ENCODE measurements around the gene FAM181A. TPM values are rescaled to one million over a fixed set of nuclear protein-coding genes. Genes with fewer than 3 reads are reported as not detected.

The FAM181A gene
- total RNA-seq, 1 donor from 2014 or later, result not detected

- TF ChIP-seq EZH2 (IDR thresholded peaks at IDR 0.05; ENCODE audit: insufficient read depth, low read length), result no peak
- TF ChIP-seq CTCF (IDR thresholded peaks at IDR 0.05; ENCODE audit: insufficient read depth, low read depth, low read length), result no peak
- Histone ChIP-seq H2AFZ (ENCODE audit: low read depth, low read length) (no peak overlapping the region), H3K4me3 (ENCODE audit: insufficient read depth, low read depth, low read length) (no peak overlapping the region), H3K9ac (ENCODE audit: low read length) (no peak overlapping the region), H3K36me3 (ENCODE audit: insufficient read depth, low read length) (no peaks in the 10 kb centered on the region), H3K27me3 (ENCODE audit: insufficient read depth, low read length) (no peaks in the 10 kb centered on the region), H4K20me1 (ENCODE audit: insufficient read depth, low read length) (no peaks in the 10 kb centered on the region), H3K4me2 (ENCODE audit: low read length) (peak overlapping the region; percentile 42), H3K9me3 (ENCODE audit: insufficient read depth, low read depth, low read length) (no peaks in the 10 kb centered on the region), H3K79me2 (ENCODE audit: insufficient read depth, low read length) (no peaks in the 10 kb centered on the region), H3K4me1 (ENCODE audit: insufficient read depth, low read length) (peaks cover 35% of the 10 kb centered on the region), H3K27ac (ENCODE audit: low read depth, low read length) (no peak overlapping the region)
- H3K9me3 Mint-ChIP-seq (ENCODE audit: unreplicated experiment), result peaks cover 8% of the 10 kb centered on the region
- DNase-seq (ENCODE audit: low read depth) (peak; percentile 40), FAIRE-seq (no peak)
- no peak overlapping the region for H3K4me3 Mint-ChIP-seq (ENCODE audit: unreplicated experiment)
- peak overlapping the region; percentile 41 for H3K27ac Mint-ChIP-seq (ENCODE audit: unreplicated experiment)
- peaks cover 38% of the 10 kb centered on the region for H3K27me3 Mint-ChIP-seq (ENCODE audit: low read depth, unreplicated experiment)
- H3K36me3 Mint-ChIP-seq (ENCODE audit: low read depth, unreplicated experiment), result no peaks in the 10 kb centered on the region
- H3K4me1 Mint-ChIP-seq (ENCODE audit: low read depth, unreplicated experiment), result peaks cover 36% of the 10 kb centered on the region
Observed at GRCh38 chr14:93946104-93946503, 19.0 kb downstream of the FAM181A start.

- peak; percentile 37 for DNase-seq (ENCODE audit: low read depth)
- H3K27ac ChIP-seq (ENCODE audit: low read depth, low read length), result no peak overlapping the region
- peak overlapping the region; percentile 42 for H3K4me2 ChIP-seq (ENCODE audit: low read length)
Observed at GRCh38 chr14:93946541-93947090, 19.5 kb downstream of the FAM181A start.

More at GRCh38 chr14:93946541-93947090, 19.5 kb downstream of the FAM181A start:
- H2AFZ ChIP-seq (ENCODE audit: low read depth, low read length), result no peak overlapping the region
- Mint-ChIP-seq H3K36me3 (ENCODE audit: low read depth, unreplicated experiment) (no peaks in the 10 kb centered on the region), H3K9me3 (ENCODE audit: unreplicated experiment) (peaks cover 8% of the 10 kb centered on the region), H3K27ac (ENCODE audit: unreplicated experiment) (no peak overlapping the region), H3K4me1 (ENCODE audit: low read depth, unreplicated experiment) (peaks cover 32% of the 10 kb centered on the region), H3K4me3 (ENCODE audit: unreplicated experiment) (no peak overlapping the region), H3K27me3 (ENCODE audit: low read depth, unreplicated experiment) (peaks cover 43% of the 10 kb centered on the region)
- no peaks in the 10 kb centered on the region for H4K20me1 ChIP-seq (ENCODE audit: insufficient read depth, low read length)
- H3K36me3 ChIP-seq (ENCODE audit: insufficient read depth, low read length), result no peaks in the 10 kb centered on the region
- H3K9me3 ChIP-seq (ENCODE audit: insufficient read depth, low read depth, low read length), result no peaks in the 10 kb centered on the region
- peaks cover 32% of the 10 kb centered on the region for H3K4me1 ChIP-seq (ENCODE audit: insufficient read depth, low read length)
- no peak overlapping the region for H3K4me3 ChIP-seq (ENCODE audit: insufficient read depth, low read depth, low read length)
- no peaks in the 10 kb centered on the region for H3K79me2 ChIP-seq (ENCODE audit: insufficient read depth, low read length)
- no peak overlapping the region for H3K9ac ChIP-seq (ENCODE audit: low read length)
- TF ChIP-seq CTCF (IDR thresholded peaks at IDR 0.05; ENCODE audit: insufficient read depth, low read depth, low read length) (no peak), EZH2 (IDR thresholded peaks at IDR 0.05; ENCODE audit: insufficient read depth, low read length) (no peak)
- H3K27me3 ChIP-seq (ENCODE audit: insufficient read depth, low read length), result no peaks in the 10 kb centered on the region
- no peak for FAIRE-seq

Measured in astrocyte (in vitro differentiated cells and primary cell).